Thyroid gland (tissue), 4 donors: ENCODE measurements around the gene RESF1. TPM values are rescaled to one million over a fixed set of nuclear protein-coding genes. Genes with fewer than 3 reads are reported as not detected.
"Not testable (repeated sequence)": the region's sequence is repeated elsewhere in the genome, so short reads cannot be mapped to it uniquely, and the experiment has no call there.

ENCODE experiments used
- DNase-seq, 2 donors: peaks; one replicate each; pipeline ENCODE4 v3.0.0-alpha.2; 2019
- H3K27ac ChIP-seq, 3 donors: fragments of 200-600 bp; sonication (generic); 1 replicate in 2 of 3; 2 replicates in 1 of 3; pipeline ENCODE4 v1.5.1; 2016 to 2019; ENCODE audit warnings: mild to moderate bottlenecking in 1 of 3, moderate library complexity in 1 of 3
- H3K27me3 ChIP-seq: fragments of 200-600 bp; sonication (generic); one replicate; pipeline ENCODE4 v1.5.1; 2019
- H3K36me3 ChIP-seq, 2 donors: fragments of 200-600 bp; sonication (generic); one replicate each; pipeline ENCODE4 v1.5.1; 2016 to 2019
- H3K4me1 ChIP-seq, 2 donors: fragments of 200-600 bp; sonication (generic); one replicate each; pipeline ENCODE4 v1.5.1; 2017 to 2019
- H3K4me3 ChIP-seq, 3 donors: fragments of 200-600 bp; sonication (generic); replicated peaks in 1 of 3; 1 replicate in 2 of 3; 2 replicates in 1 of 3; pipeline ENCODE4 v1.5.1; 2016; ENCODE audit warnings: mild to moderate bottlenecking in 1 of 3
- H3K9me3 ChIP-seq: fragments of 200-600 bp; sonication (generic); one replicate; pipeline ENCODE4 v1.5.1; 2017
- CTCF ChIP-seq, 6 experiments: fragments of 200-600 bp in 3 of 6; fragments of 450-650 bp in 3 of 6; sonication (generic) in 3 of 6; IDR thresholded peaks; one replicate each; pipeline ENCODE4 v1.5.1; 2016 to 2019; ENCODE audit warnings: antibody characterized with exemption in 6 of 6, mild to moderate bottlenecking in 2 of 6, inconsistent platforms in 1 of 6, moderate library complexity in 1 of 6
- POLR2A ChIP-seq, 2 donors: fragments of 450-650 bp; IDR thresholded peaks; one replicate each; pipeline ENCODE4 v1.6.1; 2017; ENCODE audit warnings: antibody characterized with exemption in 2 of 2, mild to moderate bottlenecking in 2 of 2, moderate library complexity in 1 of 2
- WGBS, 2 donors: methylation state at CpG; one replicate each; pipeline ENCODE4 v1.1.5; 2017; 5-methylcytosine and 5-hydroxymethylcytosine counted together
- intact Hi-C: fragments of 100-400 bp; cut with DNase I; formaldehyde crosslinking; loops from one replicate; pipeline ENCODE4 v1.15.1; 2023
- total RNA-seq, 4 donors: library from RNA; depleted of rRNA; stranded (reverse); fragments of >200 nt; gene quantifications; one replicate each; pipeline ENCODE4 v1.2.3, GENCODE V29; 2016

RESF1 gene
- total RNA-seq, 4 donors from 2014 or later: 62.5 to 75.1 (median 63.3) TPM

GRCh38 chr12:31928246-31929026 lies 30.8 kb upstream of the RESF1 start:
- H3K4me1 ChIP-seq: no peaks in the 10 kb centered on the region
- H3K27ac ChIP-seq: no peak overlapping the region
- H3K27me3 ChIP-seq: no peaks in the 10 kb centered on the region
- TF ChIP-seq CTCF (IDR thresholded peaks at IDR 0.05) (no peak), POLR2A (IDR thresholded peaks at IDR 0.05) (no peak)
- no peaks in the 10 kb centered on the region for H3K36me3 ChIP-seq
- 68 to 72% methylated on average over 8 of the region's 8 CpGs for WGBS, 2 donors
- intact Hi-C loops: no loop called here
- DNase-seq: no peak
- no peak overlapping the region for H3K4me3 ChIP-seq
- H3K9me3 ChIP-seq: no peaks in the 10 kb centered on the region

GRCh38 chr12:31929027-31929526 lies 30.1 kb upstream of the RESF1 start:
- WGBS, 2 donors: 86 to 96% methylated on average over 5 of the region's 5 CpGs
- no peak for TF ChIP-seq POLR2A (IDR thresholded peaks at IDR 0.05)

GRCh38 chr12:31931796-31932715 lies 27.2 kb upstream of the RESF1 start:
- Histone ChIP-seq H3K4me1 (no peaks in the 10 kb centered on the region), H3K4me3 (no peak overlapping the region), H3K27ac (no peak overlapping the region), H3K36me3 (no peaks in the 10 kb centered on the region), H3K9me3 (no peaks in the 10 kb centered on the region), H3K27me3 (no peaks in the 10 kb centered on the region)
- intact Hi-C loops: no loop called here
- WGBS, 2 donors: 71 to 83% methylated on average over 7 of the region's 7 CpGs
- no peak for TF ChIP-seq POLR2A (IDR thresholded peaks at IDR 0.05)
- no peak for TF ChIP-seq CTCF (IDR thresholded peaks at IDR 0.05)
- no peak for DNase-seq

More at GRCh38 chr12:31929027-31929526, 30.1 kb upstream of the RESF1 start:
- no peak for DNase-seq
- Histone ChIP-seq H3K27ac (no peak overlapping the region), H3K4me1 (no peaks in the 10 kb centered on the region), H3K4me3 (no peak overlapping the region), H3K36me3 (no peaks in the 10 kb centered on the region), H3K27me3 (no peaks in the 10 kb centered on the region), H3K9me3 (no peaks in the 10 kb centered on the region)
- intact Hi-C loops: no loop called here

- intact Hi-C loops: no loop called here
- WGBS, 2 donors: 93% methylated on average over 4 of the region's 4 CpGs
- DNase-seq: no peak
- H3K27ac ChIP-seq: no peak overlapping the region
- no peak for TF ChIP-seq POLR2A (IDR thresholded peaks at IDR 0.05)
- no peaks in the 10 kb centered on the region for H3K9me3 ChIP-seq
- no peaks in the 10 kb centered on the region for H3K4me1 ChIP-seq
- no peak overlapping the region for H3K4me3 ChIP-seq
- no peaks in the 10 kb centered on the region for H3K27me3 ChIP-seq
- H3K36me3 ChIP-seq: no peaks in the 10 kb centered on the region
Measured at GRCh38 chr12:31944299-31944698, 14.9 kb upstream of the RESF1 start.

- Histone ChIP-seq H3K9me3 (no peaks in the 10 kb centered on the region), H3K36me3 (no peaks in the 10 kb centered on the region), H3K4me3 (no peak overlapping the region), H3K4me1 (no peaks in the 10 kb centered on the region), H3K27ac (no peak overlapping the region), H3K27me3 (no peaks in the 10 kb centered on the region)
- DNase-seq: no peak
- 90 to 96% methylated on average over 6 of the region's 6 CpGs for WGBS, 2 donors
- intact Hi-C loops: no loop called here
- TF ChIP-seq CTCF (IDR thresholded peaks at IDR 0.05) (no peak), POLR2A (IDR thresholded peaks at IDR 0.05) (no peak)
Measured at GRCh38 chr12:31947971-31948370, 11.2 kb upstream of the RESF1 start.

- H3K27me3 ChIP-seq, intact Hi-C loops, H3K4me3 ChIP-seq, H3K27ac ChIP-seq, DNase-seq, H3K9me3 ChIP-seq, H3K4me1 ChIP-seq, H3K36me3 ChIP-seq: not testable (repeated sequence)
- 62 to 81% methylated on average over 3 of the region's 3 CpGs for WGBS, 2 donors
Measured at GRCh38 chr12:31948697-31949359, 10.4 kb upstream of the RESF1 start.
